NB4 (cell line): ENCODE data around the gene PLAC1.

Source experiments
- DNase-seq: peaks from one replicate; pipeline ENCODE4 v3.0.0; 2010; ENCODE audit warnings: low read depth
- H3K4me3 ChIP-seq: one replicate; pipeline ENCODE4 v1.5.1; 2011; ENCODE audit warnings: mild to moderate bottlenecking, low read depth, low read length, moderate library complexity
- CTCF ChIP-seq: IDR thresholded peaks from one replicate; pipeline ENCODE4 v1.5.1; 2012; ENCODE audit warnings: low read depth, low read length
- MAX ChIP-seq: IDR thresholded peaks from 2 replicates; pipeline ENCODE4 v1.6.1; 2011; ENCODE audit warnings: low read depth, low read length
- MYC ChIP-seq: IDR thresholded peaks from 2 replicates; pipeline ENCODE4 v1.6.1; 2011; ENCODE audit warnings: low read depth, low read length
- POLR2A ChIP-seq: IDR thresholded peaks from 2 replicates; pipeline ENCODE4 v1.6.1; 2011; ENCODE audit warnings: mild to moderate bottlenecking; ENCODE audit not compliant: insufficient read length; ENCODE audit errors: extremely low read depth

PLAC1 gene

GRCh38 chrX:134658002-134658759, at the start of gene PLAC1:
Gene PLAC1 (minus strand): TSS chrX:134658471. CDS start chrX:134566682, 91,789 bp downstream.
- DNase-seq: no peak

GRCh38 chrX:134706138-134706537, 47.9 kb upstream of the PLAC1 start:
- no peak overlapping the region for H3K4me3 ChIP-seq
- TF ChIP-seq POLR2A (no peak), MAX (no peak), CTCF (no peak), MYC (no peak)
- DNase-seq: no peak

More at GRCh38 chrX:134658002-134658759, at the start of gene PLAC1:
- no peak for TF ChIP-seq CTCF
- TF ChIP-seq MAX: no peak
- TF ChIP-seq POLR2A: no peak
- TF ChIP-seq MYC: no peak
- no peak within 1 kb of the TSS for H3K4me3 ChIP-seq

GRCh38 chrX:134695999-134696398, 37.7 kb upstream of the PLAC1 start:
- no peak overlapping the region for H3K4me3 ChIP-seq
- no peak for DNase-seq
- TF ChIP-seq MYC: no peak
- no peak for TF ChIP-seq MAX
- no peak for TF ChIP-seq POLR2A
- no peak for TF ChIP-seq CTCF

- no peak for TF ChIP-seq MAX
- no peak for TF ChIP-seq MYC
- no peak for TF ChIP-seq POLR2A
- no peak for TF ChIP-seq CTCF
- H3K4me3 ChIP-seq: no peak overlapping the region
- DNase-seq: no peak
Measured at GRCh38 chrX:134694333-134695322, 36.4 kb upstream of the PLAC1 start.

- no peak overlapping the region for H3K4me3 ChIP-seq
- TF ChIP-seq POLR2A: no peak
- TF ChIP-seq CTCF: no peak
- TF ChIP-seq MAX: no peak
- TF ChIP-seq MYC: no peak
- no peak for DNase-seq
Measured at GRCh38 chrX:134693644-134694043, 35.4 kb upstream of the PLAC1 start.
